ENCODE results near the gene CFAP100. TPM values are rescaled to one million over a fixed set of nuclear protein-coding genes. Genes with fewer than 3 reads are reported as not detected.

The CFAP100 gene
- total RNA-seq, 1 donor from 2014 or later, result not detected

DNA sequence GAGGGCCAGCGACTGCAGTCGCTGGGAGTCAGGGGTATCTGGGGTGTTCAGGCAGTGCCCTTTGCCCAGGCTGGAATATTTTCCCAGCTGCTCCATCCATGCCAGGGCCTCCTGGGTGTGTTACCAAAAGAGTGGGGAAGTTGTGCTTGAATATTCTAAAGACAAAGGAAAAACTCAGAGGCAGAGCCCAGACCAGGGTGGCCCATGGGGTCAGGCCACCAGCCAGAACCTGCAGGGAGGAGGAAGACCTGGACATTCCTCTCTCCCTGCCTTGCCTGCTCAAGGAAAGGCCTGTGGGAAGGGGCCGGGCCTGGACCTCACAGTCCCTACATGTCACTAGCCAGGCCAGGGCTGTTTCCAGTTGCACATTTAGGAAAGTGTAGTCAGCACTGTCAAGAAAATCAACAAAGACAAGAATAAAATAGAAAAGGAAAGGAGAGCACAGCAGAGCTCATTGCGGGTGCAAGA lies 21.5 kb upstream of the CFAP100 start:
- Mint-ChIP-seq H3K36me3 (no peaks in the 10 kb centered on the region), H3K4me3 (no peak overlapping the region), H3K4me1 (peaks cover 13% of the 10 kb centered on the region), H3K27me3 (ENCODE audit: insufficient read depth, low read depth) (peaks cover 12% of the 10 kb centered on the region), H3K9me3 (no peaks in the 10 kb centered on the region), H3K27ac (no peak overlapping the region)
- Histone ChIP-seq H3K4me3 (no peak overlapping the region), H3K36me3 (no peaks in the 10 kb centered on the region), H3K9ac (no peak overlapping the region), H3K27ac (no peak overlapping the region), H3K4me2 (no peak overlapping the region), H3K79me2 (ENCODE audit: low read depth) (no peaks in the 10 kb centered on the region), H4K20me1 (ENCODE audit: low read depth) (no peaks in the 10 kb centered on the region), H3K4me1 (no peaks in the 10 kb centered on the region), H3K27me3 (no peaks in the 10 kb centered on the region), H3F3A (ENCODE audit: low read depth) (no peaks in the 10 kb centered on the region), H3K9me3 (ENCODE audit: low read depth) (no peaks in the 10 kb centered on the region), H2AFZ (replicated peaks) (no peak overlapping the region)
- no peak for TF ChIP-seq EZH2phosphoT487 (IDR thresholded peaks at IDR 0.05)
- no peak for TF ChIP-seq EZH2 (IDR thresholded peaks at IDR 0.05)
- TF ChIP-seq, protein P1, sequence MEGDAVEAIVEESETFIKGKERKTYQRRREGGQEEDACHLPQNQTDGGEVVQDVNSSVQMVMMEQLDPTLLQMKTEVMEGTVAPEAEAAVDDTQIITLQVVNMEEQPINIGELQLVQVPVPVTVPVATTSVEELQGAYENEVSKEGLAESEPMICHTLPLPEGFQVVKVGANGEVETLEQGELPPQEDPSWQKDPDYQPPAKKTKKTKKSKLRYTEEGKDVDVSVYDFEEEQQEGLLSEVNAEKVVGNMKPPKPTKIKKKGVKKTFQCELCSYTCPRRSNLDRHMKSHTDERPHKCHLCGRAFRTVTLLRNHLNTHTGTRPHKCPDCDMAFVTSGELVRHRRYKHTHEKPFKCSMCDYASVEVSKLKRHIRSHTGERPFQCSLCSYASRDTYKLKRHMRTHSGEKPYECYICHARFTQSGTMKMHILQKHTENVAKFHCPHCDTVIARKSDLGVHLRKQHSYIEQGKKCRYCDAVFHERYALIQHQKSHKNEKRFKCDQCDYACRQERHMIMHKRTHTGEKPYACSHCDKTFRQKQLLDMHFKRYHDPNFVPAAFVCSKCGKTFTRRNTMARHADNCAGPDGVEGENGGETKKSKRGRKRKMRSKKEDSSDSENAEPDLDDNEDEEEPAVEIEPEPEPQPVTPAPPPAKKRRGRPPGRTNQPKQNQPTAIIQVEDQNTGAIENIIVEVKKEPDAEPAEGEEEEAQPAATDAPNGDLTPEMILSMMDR (IDR thresholded peaks at IDR 0.05), result no peak
- no peak for DNase-seq (ENCODE audit: low spot score)

DNA sequence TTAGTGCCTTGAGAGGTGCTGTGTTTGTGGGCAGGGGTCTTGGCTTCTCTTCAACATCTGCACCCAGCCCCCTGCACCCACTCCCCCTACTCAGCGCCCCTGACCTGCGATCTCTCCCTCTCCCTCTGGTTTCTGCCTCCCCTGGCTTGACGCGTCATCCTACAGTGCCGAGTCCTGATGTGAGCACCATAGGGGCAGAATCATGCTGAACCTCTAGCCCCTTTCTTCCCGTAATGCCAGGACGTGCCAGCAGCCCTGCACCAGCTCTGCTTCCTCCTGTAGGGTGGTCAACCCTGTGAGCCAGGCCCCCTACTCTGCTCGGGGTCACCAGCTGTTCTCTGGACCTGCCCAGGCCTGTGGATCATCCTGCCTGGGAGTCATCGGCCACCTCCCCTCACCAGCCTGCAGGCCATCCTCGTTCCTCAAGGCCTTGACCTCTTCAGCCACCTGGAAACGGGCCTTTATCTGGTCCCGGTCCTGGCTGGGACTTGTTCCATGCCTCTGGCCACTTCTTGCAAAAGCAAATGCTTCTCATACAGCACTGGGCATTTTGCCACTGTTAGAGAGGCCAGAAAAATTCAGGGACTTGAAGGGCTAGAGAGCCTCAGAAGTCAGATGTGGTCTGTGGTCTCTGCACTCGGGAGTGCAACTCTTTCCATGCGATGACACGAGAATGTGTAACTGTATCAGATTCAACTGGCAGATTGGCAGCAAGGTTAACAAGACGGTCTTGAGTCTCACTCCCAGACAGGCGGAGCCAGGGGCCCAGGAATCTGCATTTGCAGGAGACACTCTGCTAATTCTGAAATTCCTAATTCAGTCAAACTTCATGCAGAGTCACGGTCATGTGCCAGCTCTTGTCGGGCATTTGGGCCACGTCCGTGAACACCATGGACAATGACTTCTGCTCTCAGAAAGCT lies 20.8 kb upstream of the CFAP100 start:
- peaks cover 12% of the 10 kb centered on the region for H3K27me3 Mint-ChIP-seq (ENCODE audit: insufficient read depth, low read depth)
- peaks cover 16% of the 10 kb centered on the region for H3K4me1 Mint-ChIP-seq
- no peaks in the 10 kb centered on the region for H3K9me3 Mint-ChIP-seq
- no peak overlapping the region for H3K4me3 ChIP-seq
- no peak overlapping the region for H3K9ac ChIP-seq
- no peak overlapping the region for H3K4me2 ChIP-seq
- no peak overlapping the region for H2AFZ ChIP-seq (replicated peaks)
- TF ChIP-seq, protein P1 (IDR thresholded peaks at IDR 0.05), result no peak
- TF ChIP-seq EZH2 (IDR thresholded peaks at IDR 0.05), result no peak
- TF ChIP-seq EZH2phosphoT487 (IDR thresholded peaks at IDR 0.05), result no peak
- no peaks in the 10 kb centered on the region for H3K27me3 ChIP-seq
- H3K27ac Mint-ChIP-seq, result peak overlapping the region; percentile 38
- no peak overlapping the region for H3K27ac ChIP-seq
- no peak for DNase-seq (ENCODE audit: low spot score)
- H3K4me1 ChIP-seq, result no peaks in the 10 kb centered on the region
- H3K36me3 ChIP-seq, result no peaks in the 10 kb centered on the region
- H3F3A ChIP-seq (ENCODE audit: low read depth), result no peaks in the 10 kb centered on the region
- no peaks in the 10 kb centered on the region for H3K79me2 ChIP-seq (ENCODE audit: low read depth)
- no peaks in the 10 kb centered on the region for H3K9me3 ChIP-seq (ENCODE audit: low read depth)
- no peaks in the 10 kb centered on the region for H3K36me3 Mint-ChIP-seq
- H3K4me3 Mint-ChIP-seq, result no peak overlapping the region
- H4K20me1 ChIP-seq (ENCODE audit: low read depth), result no peaks in the 10 kb centered on the region

DNA sequence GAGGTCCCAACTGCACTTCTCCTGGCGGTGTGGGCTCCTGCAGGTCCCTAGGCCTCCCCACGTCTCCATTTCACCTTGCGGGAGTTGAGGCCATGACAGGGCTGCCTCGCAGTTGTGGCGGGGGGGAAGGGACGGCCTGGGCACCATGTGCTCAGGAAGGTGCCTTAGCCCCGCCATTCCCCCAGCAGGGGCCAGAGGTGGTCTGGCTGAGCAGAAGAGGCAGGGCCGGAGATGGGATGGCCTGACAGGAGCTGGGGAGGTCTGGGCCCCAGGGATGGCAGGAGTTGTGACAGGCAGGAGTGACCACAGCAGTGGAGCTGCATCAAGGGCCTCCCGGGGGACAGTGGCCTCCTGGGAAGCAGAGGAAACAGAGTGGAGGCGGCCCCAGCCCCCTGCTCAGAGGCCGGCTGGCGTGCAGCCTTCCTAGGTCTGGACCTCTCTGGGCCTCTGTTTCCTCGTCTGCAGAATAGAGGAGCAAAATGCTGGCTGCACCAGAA lies 18.8 kb upstream of the CFAP100 start:
- no peak overlapping the region for H3K4me3 Mint-ChIP-seq
- Histone ChIP-seq H4K20me1 (ENCODE audit: low read depth) (no peaks in the 10 kb centered on the region), H3K79me2 (ENCODE audit: low read depth) (no peaks in the 10 kb centered on the region), H3K36me3 (no peaks in the 10 kb centered on the region), H3K4me3 (no peak overlapping the region), H3K9ac (no peak overlapping the region), H3K27ac (no peak overlapping the region), H3K27me3 (no peaks in the 10 kb centered on the region), H2AFZ (replicated peaks) (no peak overlapping the region), H3K9me3 (ENCODE audit: low read depth) (no peaks in the 10 kb centered on the region), H3K4me1 (peaks cover 5% of the 10 kb centered on the region), H3K4me2 (no peak overlapping the region), H3F3A (ENCODE audit: low read depth) (no peaks in the 10 kb centered on the region)
- DNase-seq (ENCODE audit: low spot score), result no peak
- no peaks in the 10 kb centered on the region for H3K9me3 Mint-ChIP-seq
- H3K36me3 Mint-ChIP-seq, result no peaks in the 10 kb centered on the region
- H3K27me3 Mint-ChIP-seq (ENCODE audit: insufficient read depth, low read depth), result peaks cover 10% of the 10 kb centered on the region
- peaks cover 17% of the 10 kb centered on the region for H3K4me1 Mint-ChIP-seq
- no peak for TF ChIP-seq EZH2phosphoT487 (IDR thresholded peaks at IDR 0.05)
- H3K27ac Mint-ChIP-seq, result no peak overlapping the region

DNA sequence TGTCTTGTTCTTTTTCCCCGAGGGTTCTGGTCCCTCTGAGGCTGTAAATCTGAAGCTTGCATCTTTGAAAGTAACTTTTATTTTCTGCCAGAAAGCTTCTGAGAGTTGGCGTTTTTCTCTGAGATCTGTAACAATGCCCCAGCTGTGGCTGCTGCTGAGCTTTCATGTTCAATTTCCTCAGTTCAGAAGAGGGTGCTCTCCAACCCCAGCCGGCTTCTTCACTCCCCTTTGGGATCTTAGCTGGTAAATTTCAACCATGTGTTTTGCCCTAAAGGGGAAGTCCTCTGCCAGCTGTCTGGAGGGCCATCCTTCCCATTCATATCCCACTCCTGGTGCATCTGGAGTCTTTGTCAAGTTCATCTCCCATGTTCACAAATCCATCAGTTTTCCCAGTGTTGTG lies 18.3 kb upstream of the CFAP100 start:
- no peaks in the 10 kb centered on the region for H3K36me3 ChIP-seq
- H3K27me3 ChIP-seq, result no peaks in the 10 kb centered on the region
- DNase-seq (ENCODE audit: low spot score), result no peak
- no peaks in the 10 kb centered on the region for H4K20me1 ChIP-seq (ENCODE audit: low read depth)
- Mint-ChIP-seq H3K27ac (peak overlapping the region; percentile 3), H3K4me3 (no peak overlapping the region), H3K27me3 (ENCODE audit: insufficient read depth, low read depth) (peaks cover 6% of the 10 kb centered on the region), H3K9me3 (no peaks in the 10 kb centered on the region), H3K4me1 (peaks cover 17% of the 10 kb centered on the region), H3K36me3 (no peaks in the 10 kb centered on the region)
- H3F3A ChIP-seq (ENCODE audit: low read depth), result no peaks in the 10 kb centered on the region
- H3K4me2 ChIP-seq, result no peak overlapping the region
- no peaks in the 10 kb centered on the region for H3K9me3 ChIP-seq (ENCODE audit: low read depth)
- no peak for TF ChIP-seq EZH2phosphoT487 (IDR thresholded peaks at IDR 0.05)
- TF ChIP-seq EZH2 (IDR thresholded peaks at IDR 0.05), result no peak
- TF ChIP-seq, protein P1 (IDR thresholded peaks at IDR 0.05), result no peak
- H3K9ac ChIP-seq, result no peak overlapping the region
- H2AFZ ChIP-seq (replicated peaks), result no peak overlapping the region
- no peaks in the 10 kb centered on the region for H3K79me2 ChIP-seq (ENCODE audit: low read depth)
- no peak overlapping the region for H3K4me3 ChIP-seq
- H3K4me1 ChIP-seq, result peaks cover 5% of the 10 kb centered on the region
- H3K27ac ChIP-seq, result no peak overlapping the region

Measured in neural progenitor cell (in vitro differentiated cells).